Left lung (tissue), 10 donors: ENCODE data around the gene GOLGA8A. TPM values are rescaled to one million over a fixed set of nuclear protein-coding genes. Genes with fewer than 3 reads are reported as not detected.

Source experiments
- ATAC-seq: fragments of 200-7000 bp; cut with Tn5 transposase; one replicate; pipeline ENCODE4 v1.9.1; 2020; ENCODE audit warnings: moderate library complexity
- DNase-seq, 4 donors: peaks; one replicate each; pipeline ENCODE4 v3.0.0-alpha.2; 2013 to 2020
- H3K27ac ChIP-seq, 2 donors: fragments of 200-600 bp; sonication (generic) in 1 of 2; one replicate each; pipeline versions ENCODE4 v1.5.0 to v1.8.0; 2020 to 2021
- H3K27me3 ChIP-seq, 2 donors: fragments of 200-600 bp; sonication (generic) in 1 of 2; one replicate each; pipeline versions ENCODE4 v1.5.0 to v1.8.0; 2020 to 2021
- H3K36me3 ChIP-seq, 2 donors: fragments of 200-600 bp; sonication (generic) in 1 of 2; one replicate each; pipeline versions ENCODE4 v1.5.0 to v1.8.0; 2020 to 2021
- H3K4me1 ChIP-seq, 2 donors: fragments of 200-600 bp; one replicate each; pipeline ENCODE4 v1.8.0; 2021
- H3K4me3 ChIP-seq, 2 donors: fragments of 200-600 bp; sonication (generic) in 1 of 2; one replicate each; pipeline versions ENCODE4 v1.5.0 to v1.8.0; 2020 to 2021; ENCODE audit warnings: mild to moderate bottlenecking in 1 of 2
- H3K9me3 ChIP-seq, 2 donors: fragments of 200-600 bp; sonication (generic) in 1 of 2; one replicate each; pipeline versions ENCODE4 v1.5.0 to v1.8.0; 2020 to 2021
- intact Hi-C, 2 donors: fragments of 100-400 bp; cut with DNase I; formaldehyde crosslinking; loops; one replicate each; pipeline versions ENCODE4 v1.11.2 to v1.14.2; 2022
- polyA plus RNA-seq, 6 donors: library from polyadenylated mRNA; unstranded; fragments of 120-200 nt; gene quantifications; one replicate each; pipeline ENCODE4 v1.2.1, GENCODE V29; 2013; ENCODE audit not compliant: insufficient read length in 6 of 6
- total RNA-seq, 2 donors: library from RNA; stranded (reverse); fragmentation: NEBNext Ultra II Directional; extraction: Animal tissue kit (Norgen Biotek cat#: 25700); gene quantifications; one replicate each; pipeline ENCODE4 v1.2.1, GENCODE V29; 2021
- TF ChIP-seq, protein P1 (sequence below), 2 donors: fragments of 200-600 bp; sonication (generic) in 1 of 2; IDR thresholded peaks; one replicate each; pipeline versions ENCODE4 v1.5.0 to v1.8.0; 2021; ENCODE audit warnings: antibody characterized with exemption in 2 of 2
- donor health status: DM: no; HTN: yes; CAD: no.
- donor health status: DM: no; HTN: no; CAD: no.

GOLGA8A gene
- total and polyA plus RNA-seq, 8 donors, result 25.4 to 318 (median 228) TPM

DNA sequence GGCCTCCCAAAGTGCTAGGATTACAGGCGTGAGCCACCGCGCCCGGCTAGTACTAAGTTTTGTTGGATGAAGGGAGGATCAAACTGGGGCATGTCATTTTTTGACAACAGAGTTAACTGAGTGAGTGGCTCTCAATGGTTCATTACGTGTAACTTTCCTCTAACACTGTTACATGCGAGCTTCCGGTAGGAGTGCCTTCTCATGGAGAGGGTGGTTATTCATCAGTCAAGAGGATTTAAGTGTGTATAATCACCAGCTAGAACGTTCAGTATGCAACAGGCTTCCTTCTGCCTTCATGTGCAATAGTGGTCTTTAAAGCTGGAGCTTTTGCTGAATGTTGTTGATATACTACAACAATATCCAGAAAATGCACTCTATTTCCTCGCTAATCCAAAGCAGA lies 19.1 kb upstream of the GOLGA8A start:
- DNase-seq, result peak in 1 of 4 donors; percentile 13
- Histone ChIP-seq H3K4me1 (no peaks in the 10 kb centered on the region), H3K36me3 (no peaks in the 10 kb centered on the region), H3K4me3 (no peak overlapping the region), H3K27ac (no peak overlapping the region), H3K27me3 (peaks cover 0 to 4% of the 10 kb centered on the region in 2 donors), H3K9me3 (no peaks in the 10 kb centered on the region)
- TF ChIP-seq, protein P1, sequence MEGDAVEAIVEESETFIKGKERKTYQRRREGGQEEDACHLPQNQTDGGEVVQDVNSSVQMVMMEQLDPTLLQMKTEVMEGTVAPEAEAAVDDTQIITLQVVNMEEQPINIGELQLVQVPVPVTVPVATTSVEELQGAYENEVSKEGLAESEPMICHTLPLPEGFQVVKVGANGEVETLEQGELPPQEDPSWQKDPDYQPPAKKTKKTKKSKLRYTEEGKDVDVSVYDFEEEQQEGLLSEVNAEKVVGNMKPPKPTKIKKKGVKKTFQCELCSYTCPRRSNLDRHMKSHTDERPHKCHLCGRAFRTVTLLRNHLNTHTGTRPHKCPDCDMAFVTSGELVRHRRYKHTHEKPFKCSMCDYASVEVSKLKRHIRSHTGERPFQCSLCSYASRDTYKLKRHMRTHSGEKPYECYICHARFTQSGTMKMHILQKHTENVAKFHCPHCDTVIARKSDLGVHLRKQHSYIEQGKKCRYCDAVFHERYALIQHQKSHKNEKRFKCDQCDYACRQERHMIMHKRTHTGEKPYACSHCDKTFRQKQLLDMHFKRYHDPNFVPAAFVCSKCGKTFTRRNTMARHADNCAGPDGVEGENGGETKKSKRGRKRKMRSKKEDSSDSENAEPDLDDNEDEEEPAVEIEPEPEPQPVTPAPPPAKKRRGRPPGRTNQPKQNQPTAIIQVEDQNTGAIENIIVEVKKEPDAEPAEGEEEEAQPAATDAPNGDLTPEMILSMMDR (IDR thresholded peaks at IDR 0.05), result no peak
- no peak for ATAC-seq
- intact Hi-C loops, result no loop called here

DNA sequence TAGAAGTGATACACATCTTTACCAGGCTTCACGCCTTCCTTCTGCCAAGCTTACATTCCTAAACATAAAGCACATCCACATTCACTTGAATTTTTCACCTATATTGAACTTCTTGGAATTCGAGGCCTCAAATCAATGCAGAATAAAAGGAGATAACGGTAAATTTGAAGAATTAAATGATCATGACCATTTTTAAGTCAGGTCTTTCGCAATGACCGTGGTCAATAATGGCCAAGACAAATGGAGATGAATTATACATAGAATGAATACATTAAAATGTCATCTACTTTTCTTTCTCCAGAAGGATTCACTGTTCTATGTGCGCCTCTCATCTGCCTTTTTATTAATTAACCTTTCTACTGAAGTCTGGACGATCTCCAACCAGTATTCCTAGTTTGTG lies 5.3 kb upstream of the GOLGA8A start:
- DNase-seq (no peak), ATAC-seq (no peak)
- Histone ChIP-seq H3K4me1 (no peaks in the 10 kb centered on the region), H3K27ac (no peak overlapping the region), H3K4me3 (no peak overlapping the region), H3K36me3 (no peaks in the 10 kb centered on the region), H3K9me3 (no peaks in the 10 kb centered on the region), H3K27me3 (peaks cover 0 to 38% of the 10 kb centered on the region in 2 donors)
- TF ChIP-seq, protein P1 (IDR thresholded peaks at IDR 0.05), result no peak
- intact Hi-C loops, result no loop called here

DNA sequence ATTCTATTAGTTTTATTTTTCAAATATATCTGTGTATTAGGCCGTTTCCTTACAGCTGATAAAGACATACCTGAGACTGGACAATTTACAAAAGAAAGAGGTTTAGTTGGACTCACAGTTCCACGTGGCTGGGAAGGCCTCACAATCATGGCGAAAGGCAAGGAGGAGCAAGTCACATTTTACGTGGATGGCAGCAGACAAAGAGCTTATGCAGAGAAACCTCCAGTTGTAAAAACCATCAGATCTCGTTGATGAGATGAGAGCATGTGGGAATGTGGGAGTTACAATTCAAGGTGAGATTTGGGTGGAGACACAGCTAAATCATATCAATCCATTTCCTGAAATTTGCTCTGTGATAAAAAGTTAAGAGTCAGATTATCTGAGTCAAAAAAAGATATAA lies 2.3 kb upstream of the GOLGA8A start:
- intact Hi-C loops, result no loop called here
- TF ChIP-seq, protein P1 (IDR thresholded peaks at IDR 0.05), result no peak
- H3K27me3 ChIP-seq, result peaks cover 0 to 66% of the 10 kb centered on the region in 2 donors

DNA sequence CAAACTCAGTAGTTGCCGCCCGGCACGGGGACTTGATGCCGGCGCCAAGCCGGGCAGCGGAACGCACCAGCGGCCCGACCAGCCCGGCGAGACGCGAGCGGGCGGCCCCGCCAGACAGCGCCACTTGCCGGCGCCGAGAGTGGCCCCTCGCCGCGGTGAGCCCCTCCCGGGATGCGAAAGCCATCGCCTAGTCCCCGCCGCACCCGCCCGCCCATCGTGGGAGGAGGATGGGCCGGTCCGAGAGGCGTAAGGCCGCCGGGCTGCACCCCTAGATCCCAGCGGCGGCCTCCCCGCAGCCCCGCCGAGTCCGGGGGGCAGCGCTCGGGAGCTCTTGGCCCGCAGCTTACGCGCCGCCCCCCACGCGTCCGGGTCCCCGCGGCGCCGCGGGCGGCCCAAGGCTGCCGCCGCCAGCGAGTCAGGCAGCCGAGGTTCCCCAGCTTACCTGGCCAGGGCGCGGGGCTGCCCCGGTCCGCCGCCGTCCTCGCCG lies 609 bp downstream of the GOLGA8A start:
- TF ChIP-seq, protein P1 (IDR thresholded peaks at IDR 0.05), result no peak
- intact Hi-C loops, result no loop called here
- Histone ChIP-seq H3K36me3 (no peaks in the 10 kb centered on the region), H3K4me1 (peaks cover 0 to 14% of the 10 kb centered on the region in 2 donors), H3K27ac (no peak overlapping the region), H3K9me3 (no peaks in the 10 kb centered on the region), H3K4me3 (peak overlapping the region in 1 of 2 donors; percentile 49), H3K27me3 (peaks cover 0 to 62% of the 10 kb centered on the region in 2 donors)
- ATAC-seq (no peak), DNase-seq (peak in 3 of 4 donors; percentile 28 to 86 (median 53))

More for the DNA sequence above, 2.3 kb upstream of the GOLGA8A start:
- no peak overlapping the region for H3K4me3 ChIP-seq
- no peaks in the 10 kb centered on the region for H3K9me3 ChIP-seq
- no peaks in the 10 kb centered on the region for H3K36me3 ChIP-seq
- DNase-seq, result no peak
- no peak for ATAC-seq
- H3K4me1 ChIP-seq, result peaks cover 0 to 14% of the 10 kb centered on the region in 2 donors
- H3K27ac ChIP-seq, result no peak overlapping the region

DNA sequence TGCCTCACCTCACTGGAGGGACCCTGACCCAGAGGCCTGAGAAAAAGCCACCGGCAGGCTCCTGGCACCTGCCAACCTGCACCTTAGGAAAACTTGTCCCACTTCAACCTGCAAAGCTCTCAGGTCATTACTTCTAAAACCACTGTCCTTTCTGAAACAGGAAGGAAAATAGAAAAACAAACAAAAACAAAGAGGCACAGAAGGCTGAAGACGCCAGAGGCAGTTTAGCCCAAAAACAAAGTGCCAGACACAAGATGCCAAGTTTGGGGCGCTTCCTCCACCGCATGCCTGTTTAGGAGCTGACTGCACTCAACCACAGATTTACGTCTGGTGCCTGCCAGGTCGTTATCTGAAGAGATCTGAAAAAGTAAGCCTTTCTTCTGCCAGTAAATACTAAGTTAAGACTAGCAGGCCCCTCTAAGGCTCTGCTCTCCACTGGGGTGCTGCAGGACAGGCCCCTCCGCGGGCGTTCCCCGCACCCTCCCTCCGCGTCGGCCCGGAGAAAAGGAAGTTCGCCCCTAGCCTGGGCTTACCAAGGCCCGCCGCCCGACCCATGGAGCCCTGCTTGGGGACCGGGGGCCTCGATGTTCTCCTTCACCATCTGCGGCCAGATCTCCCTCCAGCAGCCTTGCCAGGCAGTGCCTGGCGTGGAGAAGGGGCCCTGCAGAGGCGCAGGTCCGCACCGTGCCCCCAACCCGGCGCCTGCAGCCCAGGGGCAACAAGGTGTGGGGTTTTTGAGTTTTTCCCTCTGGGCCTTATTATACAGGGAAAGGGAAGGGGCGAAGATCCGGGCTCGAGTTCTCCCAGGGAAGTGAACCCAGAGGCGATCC lies 1.3 kb downstream of the GOLGA8A start:
- intact Hi-C loops, result no loop called here
- Histone ChIP-seq H3K36me3 (no peaks in the 10 kb centered on the region), H3K4me1 (peaks cover 0 to 14% of the 10 kb centered on the region in 2 donors), H3K4me3 (peak overlapping the region in 1 of 2 donors; percentile 49), H3K9me3 (no peaks in the 10 kb centered on the region), H3K27me3 (peaks cover 0 to 62% of the 10 kb centered on the region in 2 donors), H3K27ac (no peak overlapping the region)
- peak in 3 of 4 donors; percentile 2 to 77 (median 3) for DNase-seq
- TF ChIP-seq, protein P1 (IDR thresholded peaks at IDR 0.05), result no peak
- ATAC-seq, result no peak
